Esophagus muscularis mucosa (tissue), 4 donors: ENCODE measurements around the gene COMMD9.

Experiments used
- CTCF ChIP-seq, 3 experiments: fragments of 200-600 bp in 2 of 3; fragments of 450-650 bp in 1 of 3; sonication (generic) in 2 of 3; IDR thresholded peaks; one replicate each; pipeline ENCODE4 v1.5.1; 2017 to 2019; ENCODE audit warnings: antibody characterized with exemption in 3 of 3, mild to moderate bottlenecking in 2 of 3, moderate library complexity in 1 of 3
- EP300 ChIP-seq: sonication (generic); formaldehyde crosslinking; IDR thresholded peaks from one replicate; pipeline ENCODE4 v1.6.1; 2017; ENCODE audit warnings: antibody characterized with exemption
- POLR2A ChIP-seq: fragments of 450-650 bp; IDR thresholded peaks from one replicate; pipeline ENCODE4 v1.6.1; 2017; ENCODE audit warnings: antibody characterized with exemption, moderate library complexity, mild to moderate bottlenecking, low read depth
- POLR2AphosphoS5 ChIP-seq, 2 donors: sonication (generic); formaldehyde crosslinking; IDR thresholded peaks; one replicate each; pipeline ENCODE4 v1.6.1; 2017; ENCODE audit warnings: antibody characterized with exemption in 2 of 2

GRCh38 chr11:36266767-36267166, 22.5 kb downstream of the COMMD9 start:
- TF ChIP-seq EP300, result no peak
- TF ChIP-seq CTCF (IDR thresholded peaks at IDR 0.05), result no peak
- no peak for TF ChIP-seq POLR2A
- no peak for TF ChIP-seq POLR2AphosphoS5 (IDR thresholded peaks at IDR 0.05)
